CD1c-positive myeloid dendritic cell (primary cell): ENCODE results near the gene ARHGEF7.

Experiments
- DNase-seq: peaks from one replicate; pipeline ENCODE4 v3.0.0-alpha.2; 2016; ENCODE audit errors: extremely low spot score

ARHGEF7 gene

GRCh38 chr13:111225166-111225565 is 110.1 kb downstream of the ARHGEF7 start:
- DNase-seq: no peak

GRCh38 chr13:111225810-111226546 is 110.9 kb downstream of the ARHGEF7 start:
- DNase-seq: no peak

- DNase-seq: no peak
Measured at GRCh38 chr13:111227405-111227804, 112.3 kb downstream of the ARHGEF7 start.

GRCh38 chr13:111228262-111229144 is 113.4 kb downstream of the ARHGEF7 start:
- DNase-seq: no peak

GRCh38 chr13:111230385-111230930 is 115.3 kb downstream of the ARHGEF7 start:
- DNase-seq: no peak

- DNase-seq: no peak
Measured at GRCh38 chr13:111232191-111232590, 117.1 kb downstream of the ARHGEF7 start.

- DNase-seq: no peak
Measured at GRCh38 chr13:111233080-111233479, 118.0 kb downstream of the ARHGEF7 start.

- no peak for DNase-seq
Measured at GRCh38 chr13:111239764-111240670, 124.9 kb downstream of the ARHGEF7 start.

GRCh38 chr13:111241006-111241755 is 126.1 kb downstream of the ARHGEF7 start:
- DNase-seq: no peak

- DNase-seq: no peak
Measured at GRCh38 chr13:111241862-111242261, 126.8 kb downstream of the ARHGEF7 start.

GRCh38 chr13:111242585-111242984 is 127.5 kb downstream of the ARHGEF7 start:
- no peak for DNase-seq

- DNase-seq: no peak
Measured at GRCh38 chr13:111243981-111244380, 128.9 kb downstream of the ARHGEF7 start.

- no peak for DNase-seq
Measured at GRCh38 chr13:111245576-111246384, 130.7 kb downstream of the ARHGEF7 start.

GRCh38 chr13:111247552-111247951 is 132.4 kb downstream of the ARHGEF7 start:
- no peak for DNase-seq

GRCh38 chr13:111248822-111249221 is 133.7 kb downstream of the ARHGEF7 start:
- DNase-seq: no peak

- DNase-seq: no peak
Measured at GRCh38 chr13:111249637-111250360, 134.7 kb downstream of the ARHGEF7 start.

GRCh38 chr13:111251646-111252445 is 136.7 kb downstream of the ARHGEF7 start:
- DNase-seq: no peak
